Upper lobe of left lung (tissue), 6 donors: Measurements from ENCODE around the gene SLC26A11. TPM values are rescaled to one million over a fixed set of nuclear protein-coding genes. Genes with fewer than 3 reads are reported as not detected.

ENCODE experiments used
- ATAC-seq, 2 donors: fragments of 200-7000 bp; cut with Tn5 transposase; one replicate each; pipeline ENCODE4 v1.9.1; 2022; ENCODE audit warnings: mild to moderate bottlenecking in 2 of 2, moderate library complexity in 2 of 2; ENCODE audit not compliant: low FRiP score in 2 of 2
- DNase-seq, 2 donors: peaks; one replicate each; pipeline ENCODE4 v3.0.0-alpha.2; 2019 to 2020
- H3K27ac ChIP-seq, 4 donors: fragments of 200-600 bp; sonication (generic); one replicate each; pipeline ENCODE4 v1.5.1; 2016 to 2019
- H3K27me3 ChIP-seq, 4 donors: fragments of 200-600 bp; sonication (generic); one replicate each; pipeline ENCODE4 v1.5.1; 2017 to 2019
- H3K36me3 ChIP-seq, 4 donors: fragments of 200-600 bp; sonication (generic); one replicate each; pipeline ENCODE4 v1.5.1; 2016 to 2019
- H3K4me1 ChIP-seq, 4 donors: fragments of 200-600 bp; sonication (generic); one replicate each; pipeline ENCODE4 v1.5.1; 2018 to 2019
- H3K4me3 ChIP-seq, 4 donors: fragments of 200-600 bp; sonication (generic); one replicate each; pipeline ENCODE4 v1.5.1; 2017 to 2019; ENCODE audit warnings: mild to moderate bottlenecking in 2 of 4, moderate library complexity in 1 of 4
- H3K9me3 ChIP-seq, 4 donors: fragments of 200-600 bp; sonication (generic); one replicate each; pipeline ENCODE4 v1.5.1; 2018 to 2019
- CTCF ChIP-seq, 6 experiments: fragments of 450-650 bp in 4 of 6; fragments of 200-600 bp in 2 of 6; sonication (generic) in 2 of 6; IDR thresholded peaks; one replicate each; pipeline ENCODE4 v1.5.1; 2016 to 2019; ENCODE audit warnings: antibody characterized with exemption in 6 of 6
- EP300 ChIP-seq, 4 donors: sonication (generic); formaldehyde crosslinking; IDR thresholded peaks; one replicate each; pipeline ENCODE4 v1.5.1; 2017; ENCODE audit warnings: antibody characterized with exemption in 4 of 4, control low read depth in 2 of 4
- POLR2A ChIP-seq, 4 donors: fragments of 450-650 bp; IDR thresholded peaks; one replicate each; pipeline ENCODE4 v1.5.1; 2016 to 2017; ENCODE audit warnings: antibody characterized with exemption in 4 of 4, mild to moderate bottlenecking in 2 of 4
- POLR2AphosphoS5 ChIP-seq, 2 donors: sonication (generic); formaldehyde crosslinking; IDR thresholded peaks; one replicate each; pipeline ENCODE4 v1.5.1; 2017; ENCODE audit warnings: antibody characterized with exemption in 2 of 2
- WGBS, 2 donors: methylation state at CpG; one replicate each; pipeline ENCODE4 v1.1.5; 2017 to 2018; 5-methylcytosine and 5-hydroxymethylcytosine counted together
- total RNA-seq, 6 donors: library from RNA; depleted of rRNA in 4 of 6; stranded (reverse); fragments of >200 nt in 4 of 6; gene quantifications; one replicate each; pipeline versions ENCODE4 v1.1.0 to v1.2.1, GENCODE V29; 2016 to 2021
- donor health status: DM: no; HTN: no; CAD: no; lungs with moderate emphysema.
- donor health status: DM: no; HTN: yes; CAD: no; lungs with severe emphysema.

Gene SLC26A11
- total RNA-seq, 6 donors from 2014 or later: 14.8 to 162 (median 43.1) TPM

GRCh38 chr17:80209765-80210164, 10.5 kb upstream of the SLC26A11 start:
- H3K27ac ChIP-seq: no peak overlapping the region
- H3K27me3 ChIP-seq: no peaks in the 10 kb centered on the region
- 76 to 97% methylated on average over 5 to 12 of the region's 12 CpGs for WGBS, 2 donors
- DNase-seq (no peak), ATAC-seq (no peak)
- H3K36me3 ChIP-seq: peaks cover 4 to 70% (median 56%) of the 10 kb centered on the region in 4 donors
- peaks cover 0 to 6% (median 0%) of the 10 kb centered on the region in 4 donors for H3K4me1 ChIP-seq
- TF ChIP-seq EP300 (IDR thresholded peaks at IDR 0.05) (no peak), POLR2AphosphoS5 (IDR thresholded peaks at IDR 0.05) (no peak), CTCF (IDR thresholded peaks at IDR 0.05) (no peak)
- no peaks in the 10 kb centered on the region for H3K9me3 ChIP-seq
- no peak overlapping the region for H3K4me3 ChIP-seq

- no peak for TF ChIP-seq POLR2A (IDR thresholded peaks at IDR 0.05)
- no peak for TF ChIP-seq EP300 (IDR thresholded peaks at IDR 0.05)
- TF ChIP-seq CTCF (IDR thresholded peaks at IDR 0.05): no peak
- TF ChIP-seq POLR2AphosphoS5 (IDR thresholded peaks at IDR 0.05): no peak
- Histone ChIP-seq H3K27me3 (no peaks in the 10 kb centered on the region), H3K27ac (no peak overlapping the region), H3K36me3 (peaks cover 4 to 77% (median 62%) of the 10 kb centered on the region in 4 donors), H3K9me3 (no peaks in the 10 kb centered on the region), H3K4me3 (no peak overlapping the region), H3K4me1 (peaks cover 0 to 6% (median 0%) of the 10 kb centered on the region in 4 donors)
- ATAC-seq: no peak
- WGBS, 2 donors: 94 to 96% methylated on average over 33 to 38 of the region's 47 CpGs
- peak in 1 of 2 donors; percentile 77 for DNase-seq
These were observed 9.7 kb upstream of the SLC26A11 start for GRCh38 chr17:80210348-80211108.

- no peak overlapping the region for H3K4me3 ChIP-seq
- WGBS, 2 donors: 92% methylated on average over 19 to 22 of the region's 22 CpGs
- peaks cover 0 to 6% (median 0%) of the 10 kb centered on the region in 4 donors for H3K4me1 ChIP-seq
- peaks cover 4 to 93% (median 68%) of the 10 kb centered on the region in 4 donors for H3K36me3 ChIP-seq
- H3K9me3 ChIP-seq: no peaks in the 10 kb centered on the region
- DNase-seq (peak in 1 of 2 donors; percentile 71), ATAC-seq (no peak)
- TF ChIP-seq CTCF (IDR thresholded peaks at IDR 0.05) (no peak), POLR2A (IDR thresholded peaks at IDR 0.05) (no peak), EP300 (IDR thresholded peaks at IDR 0.05) (no peak), POLR2AphosphoS5 (IDR thresholded peaks at IDR 0.05) (no peak)
- peak overlapping the region in 2 of 4 donors; percentile 30 to 40 for H3K27ac ChIP-seq
- no peaks in the 10 kb centered on the region for H3K27me3 ChIP-seq
These were observed 8.1 kb upstream of the SLC26A11 start for GRCh38 chr17:80212109-80212508.

- DNase-seq: no peak
- H3K36me3 ChIP-seq: peaks cover 4 to 97% (median 68%) of the 10 kb centered on the region in 4 donors
These were observed 7.7 kb upstream of the SLC26A11 start for GRCh38 chr17:80212511-80212910.

GRCh38 chr17:80212962-80213642, 7.1 kb upstream of the SLC26A11 start:
- no peak overlapping the region for H3K4me3 ChIP-seq
- H3K27ac ChIP-seq: peak overlapping the region in 3 of 4 donors; percentile 1 to 73 (median 40)
- peaks cover 0 to 6% (median 3%) of the 10 kb centered on the region in 4 donors for H3K4me1 ChIP-seq
- TF ChIP-seq POLR2A (IDR thresholded peaks at IDR 0.05) (no peak), CTCF (IDR thresholded peaks at IDR 0.05) (no peak), POLR2AphosphoS5 (IDR thresholded peaks at IDR 0.05) (no peak), EP300 (IDR thresholded peaks at IDR 0.05) (no peak)
- no peaks in the 10 kb centered on the region for H3K27me3 ChIP-seq
- 61 to 80% methylated on average over 16 to 18 of the region's 19 CpGs for WGBS, 2 donors
- no peaks in the 10 kb centered on the region for H3K9me3 ChIP-seq
- ATAC-seq (peak in 1 of 2 donors; percentile 44), DNase-seq (peak in 1 of 2 donors; percentile 69)
- peaks cover 4 to 98% (median 68%) of the 10 kb centered on the region in 4 donors for H3K36me3 ChIP-seq

More at GRCh38 chr17:80212511-80212910, 7.7 kb upstream of the SLC26A11 start:
- 90 to 95% methylated on average over 12 of the region's 12 CpGs for WGBS, 2 donors
- Histone ChIP-seq H3K9me3 (no peaks in the 10 kb centered on the region), H3K27me3 (no peaks in the 10 kb centered on the region), H3K4me1 (peaks cover 0 to 6% (median 0%) of the 10 kb centered on the region in 4 donors), H3K4me3 (no peak overlapping the region), H3K27ac (peak overlapping the region in 2 of 4 donors; percentile 30 to 40)
- no peak for TF ChIP-seq EP300 (IDR thresholded peaks at IDR 0.05)
- TF ChIP-seq POLR2AphosphoS5 (IDR thresholded peaks at IDR 0.05): no peak
- TF ChIP-seq POLR2A (IDR thresholded peaks at IDR 0.05): no peak
- no peak for ATAC-seq
